Mammary epithelial cell (primary cell): ENCODE results near the gene PTPRG.

Experiments used
- EZH2 ChIP-seq: IDR thresholded peaks from 2 replicates; pipeline ENCODE4 v1.6.1; 2012; ENCODE audit warnings: low read length, inconsistent platforms, borderline replicate concordance
- TF ChIP-seq, protein P1 (sequence below), 2 donors: IDR thresholded peaks in 1 of 2; conservative IDR thresholded peaks in 1 of 2; 2 replicates each; pipeline ENCODE4 v1.5.1; 2011 to 2012; ENCODE audit warnings: inconsistent platforms in 2 of 2, low read length in 2 of 2, mild to moderate bottlenecking in 2 of 2, control low read depth in 1 of 2, low read depth in 1 of 2; ENCODE audit not compliant: insufficient read depth in 1 of 2; ENCODE audit errors: extremely low read depth in 1 of 2

DNA sequence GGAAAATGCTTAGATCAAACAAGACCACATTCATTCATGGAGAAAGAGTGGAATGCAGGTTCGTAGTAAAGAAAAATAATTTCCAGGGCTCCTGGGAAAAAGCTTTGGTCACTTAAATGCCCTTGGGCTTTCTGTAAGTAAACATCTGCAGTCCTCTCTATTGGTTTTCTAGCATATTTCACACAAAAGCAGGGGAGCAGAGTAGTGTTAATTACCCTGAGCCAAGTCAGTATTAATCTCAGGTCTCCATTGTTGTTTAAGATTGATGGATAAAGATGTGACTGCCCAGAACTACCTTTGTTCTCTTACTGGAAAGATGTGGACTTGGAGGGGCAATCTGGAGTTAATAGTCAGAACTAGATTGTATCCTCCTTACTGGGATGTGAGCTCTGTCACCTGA is 242.6 kb downstream of the PTPRG start:
- TF ChIP-seq, protein P1, sequence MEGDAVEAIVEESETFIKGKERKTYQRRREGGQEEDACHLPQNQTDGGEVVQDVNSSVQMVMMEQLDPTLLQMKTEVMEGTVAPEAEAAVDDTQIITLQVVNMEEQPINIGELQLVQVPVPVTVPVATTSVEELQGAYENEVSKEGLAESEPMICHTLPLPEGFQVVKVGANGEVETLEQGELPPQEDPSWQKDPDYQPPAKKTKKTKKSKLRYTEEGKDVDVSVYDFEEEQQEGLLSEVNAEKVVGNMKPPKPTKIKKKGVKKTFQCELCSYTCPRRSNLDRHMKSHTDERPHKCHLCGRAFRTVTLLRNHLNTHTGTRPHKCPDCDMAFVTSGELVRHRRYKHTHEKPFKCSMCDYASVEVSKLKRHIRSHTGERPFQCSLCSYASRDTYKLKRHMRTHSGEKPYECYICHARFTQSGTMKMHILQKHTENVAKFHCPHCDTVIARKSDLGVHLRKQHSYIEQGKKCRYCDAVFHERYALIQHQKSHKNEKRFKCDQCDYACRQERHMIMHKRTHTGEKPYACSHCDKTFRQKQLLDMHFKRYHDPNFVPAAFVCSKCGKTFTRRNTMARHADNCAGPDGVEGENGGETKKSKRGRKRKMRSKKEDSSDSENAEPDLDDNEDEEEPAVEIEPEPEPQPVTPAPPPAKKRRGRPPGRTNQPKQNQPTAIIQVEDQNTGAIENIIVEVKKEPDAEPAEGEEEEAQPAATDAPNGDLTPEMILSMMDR (conservative IDR thresholded peaks at IDR 0.05 in 1 of 2, IDR thresholded peaks at IDR 0.05 in 1 of 2; ENCODE audit: extremely low read depth in 1 of 2, insufficient read depth in 1 of 2, low read depth in 1 of 2, low read length in 2 of 2), result no peak
- TF ChIP-seq EZH2, result no peak
